ENCODE measurements around the gene MUC5B. TPM values are rescaled to one million over a fixed set of nuclear protein-coding genes. Genes with fewer than 3 reads are reported as not detected.

The MUC5B gene
- total RNA-seq, 1 experiment from 2014 or later = 24.3 TPM

GRCh38 chr11:1220941-1221721, 1.7 kb upstream of the MUC5B start:
- Histone ChIP-seq H3K4me2 (ENCODE audit: low read length) (no peak overlapping the region), H3K9ac (ENCODE audit: low read length) (no peak overlapping the region), H3K79me2 (ENCODE audit: low read length) (no peaks in the 10 kb centered on the region), H3K9me2 (replicated peaks; ENCODE audit: low read length) (no peaks in the 10 kb centered on the region), H3K27ac (ENCODE audit: low read length) (no peak overlapping the region), H3K36me3 (ENCODE audit: low read depth, low read length) (no peaks in the 10 kb centered on the region), H3K27me3 (ENCODE audit: low read length) (no peaks in the 10 kb centered on the region), H2AFZ (ENCODE audit: low read length) (no peak overlapping the region), H3K9me3 (ENCODE audit: low read length) (no peaks in the 10 kb centered on the region), H3K4me3 (ENCODE audit: low read length) (no peak overlapping the region), H3F3A (ENCODE audit: low read length, unreplicated experiment) (no peaks in the 10 kb centered on the region), H3K4me1 (ENCODE audit: insufficient read depth, low read length) (peaks cover 28% of the 10 kb centered on the region), H4K20me1 (ENCODE audit: low read length) (no peaks in the 10 kb centered on the region)
- intact Hi-C loops (cut with micrococcal nuclease) = loop anchor here (5.0 kb wide), 2 partner anchors 69 to 109 kb away; no protein-coding TSS in a partner anchor
- CTCF ChIA-PET = no interaction called here
- no TSS peak for BruUV-seq (replicated peaks)
- TF ChIP-seq CTCF (conservative IDR thresholded peaks at IDR 0.05; ENCODE audit: low read depth, low read length) (no peak), EZH2phosphoT487 (IDR thresholded peaks at IDR 0.05; ENCODE audit: borderline replicate concordance, low read length) (no peak), EZH2 (IDR thresholded peaks at IDR 0.05; ENCODE audit: low read length, unreplicated experiment) (no peak)
- ATAC-seq = no peak
- POLR2A ChIA-PET (ENCODE audit: unreplicated experiment) = interaction anchor here (0.6 kb wide), 1 partner anchor 11 kb away, joined by 3 read pairs; no protein-coding TSS in a partner anchor
- DNase-seq = no peak

DNA sequence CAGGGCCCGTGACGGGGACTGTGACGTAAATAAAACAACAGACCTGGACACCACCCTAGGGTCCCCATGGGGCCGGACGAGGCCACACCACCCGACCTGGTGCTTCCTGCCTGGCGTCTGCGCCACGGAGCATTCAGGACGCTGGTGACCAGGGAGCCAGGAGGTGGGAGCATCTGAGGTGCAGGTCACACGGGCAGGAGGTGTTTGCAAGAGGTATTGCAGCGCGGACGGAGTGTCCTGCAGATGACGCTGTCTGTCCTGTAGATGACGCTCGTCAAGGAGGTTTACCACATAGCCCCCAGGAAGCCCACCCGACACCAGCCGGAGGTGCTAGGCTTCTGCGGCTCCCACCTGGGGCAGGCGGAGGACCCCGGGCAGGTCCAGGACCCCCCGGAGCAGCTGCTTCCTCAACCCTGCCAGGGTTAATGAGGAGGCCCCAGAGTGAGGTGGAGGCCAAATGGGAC, 986 bp upstream of the MUC5B start:
- Histone ChIP-seq H3K27ac (ENCODE audit: low read length) (no peak overlapping the region), H3K4me1 (ENCODE audit: insufficient read depth, low read length) (peaks cover 28% of the 10 kb centered on the region), H3K27me3 (ENCODE audit: low read length) (no peaks in the 10 kb centered on the region), H3K4me3 (ENCODE audit: low read length) (no peak overlapping the region), H3K36me3 (ENCODE audit: low read depth, low read length) (no peaks in the 10 kb centered on the region), H3F3A (ENCODE audit: low read length, unreplicated experiment) (no peaks in the 10 kb centered on the region), H3K9me3 (ENCODE audit: low read length) (no peaks in the 10 kb centered on the region), H3K9me2 (replicated peaks; ENCODE audit: low read length) (no peaks in the 10 kb centered on the region), H3K9ac (ENCODE audit: low read length) (no peak overlapping the region), H2AFZ (ENCODE audit: low read length) (no peak overlapping the region), H3K79me2 (ENCODE audit: low read length) (no peaks in the 10 kb centered on the region), H4K20me1 (ENCODE audit: low read length) (no peaks in the 10 kb centered on the region), H3K4me2 (ENCODE audit: low read length) (no peak overlapping the region)
- no TSS peak for BruUV-seq (replicated peaks)
- TF ChIP-seq CTCF (conservative IDR thresholded peaks at IDR 0.05; ENCODE audit: low read depth, low read length) (no peak), EZH2 (IDR thresholded peaks at IDR 0.05; ENCODE audit: low read length, unreplicated experiment) (no peak), EZH2phosphoT487 (IDR thresholded peaks at IDR 0.05; ENCODE audit: borderline replicate concordance, low read length) (no peak)
- intact Hi-C loops (cut with micrococcal nuclease) = loop anchor here (5.0 kb wide), 2 partner anchors 70 to 110 kb away; no protein-coding TSS in a partner anchor
- ChIA-PET POLR2A (ENCODE audit: unreplicated experiment) (interaction anchor here (0.6 kb wide), 1 partner anchor 11 kb away, joined by 3 read pairs; no protein-coding TSS in a partner anchor), CTCF (no interaction called here)
- DNase-seq (no peak), ATAC-seq (no peak)

Measured in PC-3 (cell line).